ENCODE data around the gene SLC24A4. TPM values are rescaled to one million over a fixed set of nuclear protein-coding genes. Genes with fewer than 3 reads are reported as not detected.

The SLC24A4 gene
- total RNA-seq, 1 experiment from 2014 or later: not detected

- no peak for DNase-seq (ENCODE audit: low read depth, low spot score)
- Histone ChIP-seq H3K79me2 (ENCODE audit: insufficient read depth, low read length) (peaks cover 10% of the 10 kb centered on the region; the same call in 1 of the 2 replicates), H3K9me3 (ENCODE audit: control insufficient read depth in 1 of 2, insufficient read depth in 1 of 2, low read depth in 1 of 2, low read length in 2 of 2) (no peaks in the 10 kb centered on the region), H3K27me3 (ENCODE audit: insufficient read depth, low read length) (no peaks in the 10 kb centered on the region), H3K9ac (ENCODE audit: low read length) (no peak overlapping the region), H3K4me2 (ENCODE audit: low read length) (peak overlapping the region; percentile 60; the same call in 1 of the 2 replicates), H3K36me3 (ENCODE audit: control insufficient read depth in 1 of 2, insufficient read depth in 2 of 2, low read length in 2 of 2) (no peaks in the 10 kb centered on the region), H3K27ac (ENCODE audit: low read depth, low read length) (no peak overlapping the region), H3K4me3 (replicated peaks in 1 of 2; ENCODE audit: low read depth in 1 of 2, low read length in 2 of 2) (no peak overlapping the region), H4K20me1 (ENCODE audit: insufficient read depth) (no peaks in the 10 kb centered on the region), H3K4me1 (ENCODE audit: control insufficient read depth in 1 of 2, insufficient read depth in 2 of 2, low read length in 2 of 2) (peaks cover 16 to 35% of the 10 kb centered on the region in 2 experiments), H2AFZ (ENCODE audit: low read depth, low read length, poor library complexity, severe bottlenecking) (no peak overlapping the region), H3K9me2 (ENCODE audit: insufficient read depth) (no peaks in the 10 kb centered on the region)
- ChIA-PET RAD21 (ENCODE audit: low non-redundant PET in 1 of 2, low total read pairs in 2 of 2, uncharacterized antibody in 2 of 2, unreplicated experiment in 2 of 2) (no interaction called here), CTCF (no interaction called here), POLR2A (no interaction called here)
- no peak for TF ChIP-seq CEBPB (IDR thresholded peaks at IDR 0.05; ENCODE audit: low read depth)
- TF ChIP-seq RAD21 (IDR thresholded peaks at IDR 0.05; ENCODE audit: low read depth): no peak
- TF ChIP-seq SIN3A (IDR thresholded peaks at IDR 0.05; ENCODE audit: low read depth): no peak
- TF ChIP-seq POLR2A (IDR thresholded peaks at IDR 0.05; ENCODE audit: borderline replicate concordance, extremely low read depth, insufficient read depth, insufficient read length): no peak
- ATAC-seq: no peak
- no TSS peak for BruUV-seq (replicated peaks)
- intact Hi-C loops (cut with micrococcal nuclease): no loop called here
These were observed 216.5 kb downstream of the SLC24A4 start for GRCh38 chr14:92539419-92539818.

- Histone ChIP-seq H3K27ac (ENCODE audit: low read depth, low read length) (peak overlapping the region; percentile 36), H3K9me3 (ENCODE audit: control insufficient read depth in 1 of 2, insufficient read depth in 1 of 2, low read depth in 1 of 2, low read length in 2 of 2) (no peaks in the 10 kb centered on the region), H3K9me2 (ENCODE audit: insufficient read depth) (no peaks in the 10 kb centered on the region), H4K20me1 (ENCODE audit: insufficient read depth) (no peaks in the 10 kb centered on the region), H2AFZ (ENCODE audit: low read depth, low read length, poor library complexity, severe bottlenecking) (no peak overlapping the region), H3K79me2 (ENCODE audit: insufficient read depth, low read length) (peaks cover 10% of the 10 kb centered on the region; the same call in 1 of the 2 replicates), H3K4me3 (replicated peaks in 1 of 2; ENCODE audit: low read depth in 1 of 2, low read length in 2 of 2) (no peak overlapping the region), H3K4me1 (ENCODE audit: control insufficient read depth in 1 of 2, insufficient read depth in 2 of 2, low read length in 2 of 2) (peaks cover 16 to 35% of the 10 kb centered on the region in 2 experiments), H3K9ac (ENCODE audit: low read length) (no peak overlapping the region), H3K36me3 (ENCODE audit: control insufficient read depth in 1 of 2, insufficient read depth in 2 of 2, low read length in 2 of 2) (no peaks in the 10 kb centered on the region), H3K27me3 (ENCODE audit: insufficient read depth, low read length) (no peaks in the 10 kb centered on the region), H3K4me2 (ENCODE audit: low read length) (peak overlapping the region; percentile 60)
- POLR2A ChIA-PET: no interaction called here
- CTCF ChIA-PET: no interaction called here
- 0 out of 2 replicates have a peak, but pooled peaks have one; percentile 3 for ATAC-seq
- no TSS peak for BruUV-seq (replicated peaks)
- DNase-seq (ENCODE audit: low read depth, low spot score): no peak
- TF ChIP-seq EGR1 (IDR thresholded peaks at IDR 0.05; ENCODE audit: low read depth) (no peak), EZH2 (IDR thresholded peaks at IDR 0.05) (no peak), FOSL1 (IDR thresholded peaks at IDR 0.05; ENCODE audit: low read depth) (no peak), POLR2AphosphoS5 (IDR thresholded peaks at IDR 0.05; ENCODE audit: low read depth, low read length) (no peak), ZBTB33 (IDR thresholded peaks at IDR 0.05; ENCODE audit: extremely low read depth, insufficient replicate concordance, low read length) (no peak), JUND (IDR thresholded peaks at IDR 0.05) (no peak), POLR2A (IDR thresholded peaks at IDR 0.05; ENCODE audit: borderline replicate concordance, extremely low read depth, insufficient read depth, insufficient read length) (no peak)
- intact Hi-C loops (cut with micrococcal nuclease): no loop called here
- RAD21 ChIA-PET (ENCODE audit: low non-redundant PET in 1 of 2, low total read pairs in 2 of 2, uncharacterized antibody in 2 of 2, unreplicated experiment in 2 of 2): no interaction called here
These were observed 216.9 kb downstream of the SLC24A4 start for GRCh38 chr14:92539875-92540274.
